HG03108 (cell line): Measurements from ENCODE around the gene SLC66A2.
"Not testable (repeated sequence)": the region's sequence is repeated elsewhere in the genome, so short reads cannot be mapped to it uniquely, and the experiment has no call there.

Experiments used
- ATAC-seq: cut with Tn5 transposase; IDR thresholded peaks from one replicate; pipeline ENCODE4 v1.9.1; 2021; ENCODE audit warnings: moderate library complexity; ENCODE audit not compliant: unreplicated experiment

Gene SLC66A2

DNA sequence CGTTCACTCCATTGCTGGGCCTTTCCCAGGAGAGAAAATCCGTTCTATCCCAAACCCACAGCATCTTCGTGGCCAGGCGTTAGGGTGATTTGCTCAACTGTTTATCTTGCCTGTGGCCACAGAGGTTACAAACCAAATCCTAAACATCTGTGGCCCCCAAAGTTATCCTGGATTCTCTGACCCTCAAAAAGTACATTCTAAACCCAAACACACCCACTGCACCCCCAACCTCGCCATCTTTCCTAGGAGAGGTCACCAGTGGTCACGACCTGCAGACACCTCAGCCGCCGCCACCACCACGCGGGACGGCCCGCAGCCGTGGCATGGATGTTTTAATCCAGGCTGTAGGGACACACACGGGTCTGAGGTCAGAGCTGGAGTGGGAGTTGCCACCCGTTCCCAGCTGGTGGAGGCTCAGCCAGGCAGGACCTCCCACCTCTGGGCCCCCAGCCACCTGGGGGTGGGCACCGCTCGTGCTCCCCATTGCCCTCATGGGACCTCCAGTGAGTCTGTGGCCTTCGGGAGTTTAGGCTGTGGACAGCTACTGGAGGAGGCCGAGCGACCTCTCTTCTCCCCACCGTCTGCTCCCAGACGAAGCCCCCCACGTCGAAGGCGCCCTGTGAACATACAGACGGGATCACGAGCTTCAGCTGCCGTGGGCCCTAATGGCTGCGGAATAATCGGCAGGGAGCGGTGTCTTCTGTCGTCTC lies 81.7 kb downstream of the SLC66A2 start:
- ATAC-seq = no peak

DNA sequence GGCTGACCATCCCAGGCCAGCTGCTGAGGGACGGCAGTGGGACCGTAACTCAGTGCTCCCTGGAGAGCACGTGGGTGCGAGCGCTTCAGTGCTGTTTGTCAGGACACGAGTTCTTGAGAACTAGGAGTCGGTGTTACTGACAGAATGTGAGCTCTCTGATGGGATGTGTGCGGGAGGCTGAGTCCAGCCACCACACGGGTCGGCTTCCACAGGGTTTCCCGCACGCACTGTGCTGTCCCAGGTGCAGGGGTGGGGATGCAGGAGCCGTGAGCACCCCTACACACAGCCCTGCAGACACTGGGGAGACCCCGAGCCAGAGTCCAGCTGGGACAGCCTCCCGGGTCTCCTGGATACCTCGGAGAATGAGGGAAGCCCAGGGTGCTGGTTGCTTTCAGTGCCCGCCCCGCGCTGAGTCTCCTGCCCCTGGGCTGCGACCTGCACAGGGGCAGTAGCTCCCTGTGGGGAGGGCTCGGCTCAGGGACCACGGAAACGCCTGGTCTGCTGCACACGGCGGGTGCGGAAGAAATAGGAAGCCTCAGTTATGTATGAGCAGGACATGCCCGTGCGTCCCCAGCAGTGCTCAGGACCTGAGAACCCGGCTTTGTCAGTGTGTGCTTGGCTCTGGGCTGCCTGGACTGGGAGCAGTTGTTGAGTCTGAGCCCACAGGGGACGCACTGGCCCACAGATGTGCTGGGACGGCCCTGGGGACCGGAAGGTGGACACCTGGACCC lies 82.5 kb downstream of the SLC66A2 start:
- ATAC-seq = no peak

DNA sequence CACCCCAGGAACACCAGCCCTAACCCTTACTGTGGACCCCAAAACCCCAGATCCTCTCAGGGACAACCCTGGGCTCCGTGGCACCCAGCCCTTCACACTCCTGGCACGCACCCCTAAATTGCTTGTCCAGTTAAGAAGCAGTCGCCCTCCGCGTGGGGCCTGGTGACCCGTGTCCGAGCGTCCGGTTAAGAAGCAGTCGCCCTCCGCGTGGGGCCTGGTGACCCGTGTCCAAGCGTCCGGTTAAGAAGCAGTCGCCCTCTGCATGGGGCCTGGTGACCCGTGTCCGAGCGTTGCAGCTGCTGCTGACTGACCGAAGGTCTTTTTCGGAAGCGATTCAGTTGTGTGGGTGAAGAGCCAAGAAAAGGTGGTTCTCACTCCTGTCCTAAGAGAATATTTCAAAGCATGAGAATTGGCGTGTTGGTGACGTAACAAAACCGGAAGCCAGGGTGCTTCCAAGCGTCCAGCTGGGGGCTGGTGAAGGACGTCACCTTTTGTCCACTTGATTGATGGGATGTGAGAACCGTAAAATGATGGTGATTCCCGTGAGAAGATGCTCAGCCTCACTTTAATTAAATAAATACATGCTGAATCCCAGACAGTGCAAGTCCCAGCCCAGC lies 83.2 kb downstream of the SLC66A2 start:
- ATAC-seq = no peak

DNA sequence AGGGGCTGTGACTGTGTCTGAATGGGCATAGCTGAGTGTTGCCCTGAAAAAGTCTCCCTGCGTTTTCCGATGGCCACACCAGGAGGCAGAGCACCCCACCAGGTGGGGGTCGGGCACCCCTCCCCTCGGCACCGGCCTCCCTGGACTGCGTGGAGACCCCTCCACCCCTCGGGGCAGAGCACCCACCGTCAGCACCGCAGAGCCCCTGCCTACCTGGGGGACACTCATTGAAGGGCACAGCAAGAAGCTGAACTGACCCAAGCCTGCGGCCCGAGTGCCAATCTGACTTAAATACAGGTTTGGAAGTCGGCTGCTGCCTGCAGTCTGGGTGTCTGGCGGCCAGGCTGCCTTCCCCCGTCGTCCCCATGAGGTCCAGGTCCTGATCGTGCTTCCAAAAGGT lies 83.8 kb downstream of the SLC66A2 start:
- ATAC-seq = no peak

DNA sequence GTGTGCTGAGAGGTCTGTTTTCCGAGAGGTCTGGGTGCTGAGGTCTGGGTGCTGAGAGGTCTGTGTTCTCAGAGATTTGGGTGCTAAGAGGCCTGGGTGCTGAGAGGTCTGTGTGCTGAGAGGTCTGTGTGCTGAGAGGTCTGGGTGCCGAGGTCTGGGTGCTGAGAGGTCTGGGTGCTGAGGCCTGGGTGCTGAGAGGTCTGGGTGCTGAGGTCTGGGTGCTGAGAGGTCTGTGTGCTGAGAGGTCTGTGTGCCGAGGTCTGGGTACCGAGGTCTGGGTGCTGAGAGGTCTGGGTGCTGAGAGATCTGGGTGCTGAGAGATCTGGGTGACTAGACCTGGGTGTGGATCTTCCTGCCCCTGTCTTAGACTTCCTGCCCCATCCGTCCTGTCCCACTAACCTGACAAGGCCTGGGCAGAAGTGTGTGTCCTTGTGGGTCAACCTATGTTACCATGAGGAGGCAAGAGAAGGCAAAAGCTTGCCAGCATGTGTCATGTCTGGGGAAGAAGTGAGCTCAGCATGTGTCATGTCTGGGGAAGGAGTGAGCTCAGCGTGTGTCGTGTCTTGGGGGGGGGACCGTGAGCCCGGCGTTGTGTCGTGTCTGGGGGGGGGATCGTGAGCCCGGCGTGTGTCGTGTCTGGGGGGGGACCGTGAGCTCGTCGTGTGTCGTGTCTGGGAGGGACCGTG lies 84.4 kb downstream of the SLC66A2 start:
- no peak for ATAC-seq

DNA sequence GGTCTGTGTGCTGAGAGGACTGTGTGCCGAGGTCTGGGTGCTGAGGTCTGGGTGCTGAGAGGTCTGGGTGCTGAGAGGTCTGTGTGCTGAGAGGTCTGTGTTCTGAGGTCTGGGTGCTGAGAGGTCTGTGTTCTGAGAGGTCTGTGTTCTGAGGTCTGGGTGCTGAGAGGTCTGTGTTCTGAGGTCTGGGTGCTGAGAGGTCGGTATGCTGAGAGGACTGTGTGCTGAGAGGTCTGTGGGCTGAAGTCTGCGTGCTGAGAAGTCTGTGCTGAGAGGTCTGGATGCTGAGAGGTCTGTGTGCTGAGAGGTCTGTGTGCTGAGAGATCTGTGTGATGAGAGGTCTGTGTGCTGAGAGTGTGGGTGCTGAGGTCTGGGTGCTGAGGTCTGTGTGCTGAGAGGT lies 85.5 kb downstream of the SLC66A2 start:
- not testable (repeated sequence) for ATAC-seq

DNA sequence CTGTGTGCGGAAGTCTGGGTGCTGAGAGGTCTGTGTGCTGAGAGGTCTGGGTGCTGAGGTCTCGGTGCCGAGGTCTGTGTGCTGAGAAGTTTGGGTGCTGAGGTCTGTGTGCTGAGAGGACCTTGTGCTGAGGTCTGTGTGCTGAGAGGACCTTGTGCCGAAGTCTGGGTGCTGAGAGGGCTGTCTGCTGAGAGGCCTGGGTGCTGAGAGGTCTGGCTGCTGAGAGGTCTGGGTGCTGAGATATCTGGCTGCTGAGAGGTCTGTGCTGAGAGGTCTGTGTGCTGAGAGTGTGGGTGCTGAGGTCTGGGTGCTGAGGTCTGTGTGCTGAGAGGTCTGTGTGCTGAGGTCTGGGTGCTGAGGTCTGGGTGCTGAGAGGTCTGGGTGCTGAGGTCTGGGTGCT lies 86.5 kb downstream of the SLC66A2 start:
- ATAC-seq = not testable (repeated sequence)

DNA sequence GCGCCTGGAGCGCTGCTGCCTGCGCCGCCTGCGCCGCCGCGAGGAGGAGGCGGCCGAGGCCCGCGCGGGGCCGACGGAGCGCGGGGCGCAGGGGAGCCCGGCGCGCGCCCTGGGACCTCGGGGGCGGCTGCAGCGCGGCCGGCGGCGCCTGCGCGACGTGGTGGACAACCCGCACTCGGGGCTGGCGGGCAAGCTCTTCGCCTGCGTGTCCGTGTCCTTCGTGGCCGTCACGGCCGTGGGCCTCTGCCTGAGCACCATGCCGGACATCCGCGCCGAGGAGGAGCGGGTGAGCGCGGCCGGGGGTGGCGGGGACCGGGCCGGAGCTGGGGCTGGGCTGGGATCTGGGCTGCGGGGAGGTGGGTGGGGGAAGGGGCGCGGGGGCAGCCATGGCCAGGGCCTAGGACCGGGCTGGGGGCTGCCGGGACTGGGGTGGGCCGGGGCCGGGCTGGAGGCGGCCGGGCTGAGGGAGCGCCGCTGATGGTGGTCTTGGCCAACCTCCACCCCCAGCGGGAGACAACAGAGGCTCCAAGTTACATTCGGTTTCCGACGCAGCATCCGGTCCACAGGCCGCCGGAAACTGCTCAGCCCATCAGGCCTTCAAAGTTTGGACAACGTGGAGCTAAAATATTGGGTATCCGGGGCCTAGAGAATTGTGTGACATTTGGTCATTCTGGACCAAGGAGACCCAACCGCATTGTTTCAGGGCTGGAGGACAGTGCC lies 87.3 kb downstream of the SLC66A2 start:
- ATAC-seq = no peak

DNA sequence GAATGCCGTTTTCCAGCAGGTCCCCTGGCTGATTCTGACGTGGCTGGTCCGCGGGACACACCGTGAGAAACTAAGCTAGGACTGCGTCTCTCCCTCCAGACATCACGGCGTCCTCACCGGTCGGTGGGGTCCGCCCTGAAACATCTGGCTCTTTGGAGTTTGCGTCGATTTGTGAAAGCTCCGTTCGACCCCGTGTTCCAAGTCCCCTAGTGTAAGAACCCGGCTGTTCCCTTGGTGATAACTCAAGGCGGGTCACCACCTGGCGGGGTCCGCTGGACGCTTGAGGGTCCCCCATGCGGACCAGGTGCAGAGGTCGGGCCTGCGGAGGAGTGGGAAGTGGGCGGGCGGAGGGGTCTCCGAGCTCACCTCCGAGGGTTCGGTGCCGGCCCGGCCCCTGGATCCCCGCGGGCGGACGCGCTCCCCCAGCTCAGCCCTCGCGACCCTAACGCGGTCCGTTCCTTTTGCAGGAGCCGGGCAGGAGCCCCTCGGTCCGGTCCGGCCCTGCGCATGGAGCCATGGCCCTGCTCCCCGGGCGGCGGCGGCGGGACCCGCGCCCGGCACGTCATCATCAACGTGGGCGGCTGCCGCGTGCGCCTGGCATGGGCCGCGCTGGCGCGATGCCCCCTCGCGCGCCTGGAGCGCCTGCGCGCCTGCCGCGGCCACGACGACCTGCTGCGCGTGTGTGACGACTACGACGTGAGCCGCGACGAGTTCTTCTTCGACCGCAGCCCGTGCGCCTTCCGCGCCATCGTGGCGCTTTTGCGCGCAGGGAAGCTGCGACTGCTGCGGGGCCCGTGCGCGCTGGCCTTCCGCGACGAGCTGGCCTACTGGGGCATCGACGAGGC lies 88.1 kb downstream of the SLC66A2 start:
- ATAC-seq = no peak

DNA sequence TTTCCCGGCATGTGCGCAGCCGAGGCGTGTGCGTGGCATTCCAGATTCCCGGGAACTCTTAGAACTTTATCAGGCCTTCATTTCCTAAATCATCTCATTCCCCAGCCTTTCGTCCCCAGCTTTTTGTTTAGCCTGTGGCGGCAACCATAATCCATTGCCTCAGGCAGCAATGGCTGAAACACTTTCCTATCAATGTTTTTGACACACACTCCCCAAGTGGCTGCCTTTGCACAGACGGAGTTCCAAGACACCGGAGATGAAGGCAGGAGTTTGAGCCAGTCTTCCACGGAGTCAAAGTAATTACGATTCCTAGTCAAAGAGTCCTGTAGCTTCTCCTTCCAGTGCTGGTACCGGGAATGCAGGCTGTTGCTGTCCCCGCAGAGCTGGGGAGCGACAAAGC lies 88.9 kb downstream of the SLC66A2 start:
- no peak for ATAC-seq

DNA sequence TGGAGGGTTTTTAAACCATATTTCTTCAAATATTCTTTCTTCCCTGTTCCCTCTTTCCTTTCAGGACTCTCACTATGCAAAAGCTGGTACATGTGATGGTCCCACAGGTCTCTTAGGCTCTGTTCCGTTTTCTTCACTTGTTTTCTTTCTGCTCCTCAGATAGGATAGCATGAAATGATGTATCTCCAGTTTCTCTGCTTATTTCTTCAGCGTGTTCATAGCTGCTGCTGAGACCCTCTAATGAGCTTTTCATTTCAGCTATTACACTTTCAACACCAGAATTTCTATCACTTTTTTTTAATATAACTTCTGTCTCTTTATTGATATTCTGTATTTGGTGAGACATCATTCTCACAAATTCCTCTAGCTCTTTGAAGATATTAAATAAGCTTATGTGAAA lies 89.8 kb downstream of the SLC66A2 start:
- no peak for ATAC-seq

DNA sequence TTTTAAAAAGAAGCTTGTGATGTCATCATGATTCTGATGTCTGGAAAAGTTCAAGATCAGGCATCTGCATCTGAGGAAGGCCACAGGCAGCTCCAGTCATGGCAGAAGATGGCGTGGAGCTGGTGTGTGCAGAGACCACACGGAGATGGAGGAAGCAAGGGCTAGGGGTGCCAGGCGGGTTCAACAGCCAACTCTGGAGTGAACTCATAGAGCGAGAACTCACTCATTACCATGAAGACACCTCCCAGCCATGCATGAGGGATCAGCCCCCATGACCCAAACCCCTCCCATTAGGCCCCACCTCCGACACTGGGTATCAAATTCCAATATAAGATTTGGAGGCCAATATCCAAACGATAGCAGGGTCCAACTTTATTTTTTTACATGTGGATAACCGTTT lies 92.1 kb downstream of the SLC66A2 start:
- ATAC-seq = no peak

DNA sequence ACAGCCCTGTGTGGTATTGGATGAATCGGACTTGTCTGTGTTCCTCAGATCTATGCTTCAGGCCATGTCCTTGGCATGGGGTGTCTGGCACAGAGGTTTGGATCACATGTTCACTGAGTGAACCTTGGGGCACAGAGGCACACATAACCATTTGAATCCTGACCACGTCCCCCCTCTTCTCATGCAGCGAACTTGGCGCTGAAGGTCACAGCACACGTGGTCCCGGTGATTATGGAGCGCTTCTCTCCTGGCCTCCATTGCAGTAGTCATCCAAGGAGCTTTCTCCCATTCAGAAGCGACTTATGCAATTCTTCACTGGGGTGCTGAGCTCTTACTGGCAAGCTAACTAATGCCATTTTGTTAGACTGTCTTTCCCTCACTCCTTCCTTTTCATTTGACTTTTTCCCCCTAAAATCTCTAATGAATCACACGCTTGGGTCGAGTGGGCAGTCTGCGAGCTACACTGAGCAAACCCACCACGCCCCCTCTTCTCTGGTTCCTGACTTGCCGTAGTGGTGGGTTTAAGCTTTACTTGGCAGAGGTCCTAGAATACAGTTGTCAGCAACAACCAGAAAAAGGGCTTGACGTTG lies 94.3 kb downstream of the SLC66A2 start:
- ATAC-seq = no peak

DNA sequence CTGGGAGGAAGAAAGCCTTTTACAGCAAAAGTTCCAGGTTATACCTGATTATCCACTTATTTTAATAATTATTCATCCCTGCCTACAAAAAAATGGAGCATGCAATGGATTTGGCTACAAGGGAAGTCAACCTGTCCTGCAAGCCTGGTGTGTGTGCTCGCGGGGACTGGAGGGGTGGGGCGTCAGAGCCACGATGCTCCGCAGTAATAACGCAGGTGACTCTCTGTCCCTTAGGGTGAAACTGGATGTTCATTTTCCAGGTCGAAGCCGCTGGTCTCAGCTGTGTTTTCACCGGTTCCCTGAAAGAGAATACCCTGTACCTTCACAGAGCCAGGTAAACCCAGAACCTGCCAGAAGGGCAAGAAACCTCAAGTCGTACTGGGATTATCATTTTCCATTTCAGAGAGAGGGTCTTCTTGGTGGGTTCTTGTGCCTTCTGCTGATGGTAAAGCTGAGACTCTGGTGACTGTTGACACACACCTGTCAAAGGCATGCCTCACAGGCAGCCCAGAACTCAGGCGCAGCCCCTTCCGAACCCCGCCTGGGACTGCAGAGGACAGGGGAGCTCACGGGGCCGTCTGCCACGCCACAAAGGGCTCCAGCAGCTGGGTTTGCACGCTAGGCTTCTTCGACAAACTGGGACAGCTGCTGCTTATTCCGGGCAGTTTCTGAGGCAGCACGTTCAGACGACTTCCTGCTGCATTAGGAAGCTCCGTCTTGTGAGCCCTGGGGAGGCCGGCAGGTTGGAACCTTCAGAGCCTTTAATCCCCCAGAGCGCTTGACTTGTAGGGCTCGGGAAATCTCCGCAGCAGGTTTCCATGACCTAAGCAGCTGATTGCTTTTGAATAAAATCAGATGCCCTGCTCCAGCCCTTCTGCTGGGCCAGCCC lies 95.1 kb downstream of the SLC66A2 start:
- no peak for ATAC-seq

DNA sequence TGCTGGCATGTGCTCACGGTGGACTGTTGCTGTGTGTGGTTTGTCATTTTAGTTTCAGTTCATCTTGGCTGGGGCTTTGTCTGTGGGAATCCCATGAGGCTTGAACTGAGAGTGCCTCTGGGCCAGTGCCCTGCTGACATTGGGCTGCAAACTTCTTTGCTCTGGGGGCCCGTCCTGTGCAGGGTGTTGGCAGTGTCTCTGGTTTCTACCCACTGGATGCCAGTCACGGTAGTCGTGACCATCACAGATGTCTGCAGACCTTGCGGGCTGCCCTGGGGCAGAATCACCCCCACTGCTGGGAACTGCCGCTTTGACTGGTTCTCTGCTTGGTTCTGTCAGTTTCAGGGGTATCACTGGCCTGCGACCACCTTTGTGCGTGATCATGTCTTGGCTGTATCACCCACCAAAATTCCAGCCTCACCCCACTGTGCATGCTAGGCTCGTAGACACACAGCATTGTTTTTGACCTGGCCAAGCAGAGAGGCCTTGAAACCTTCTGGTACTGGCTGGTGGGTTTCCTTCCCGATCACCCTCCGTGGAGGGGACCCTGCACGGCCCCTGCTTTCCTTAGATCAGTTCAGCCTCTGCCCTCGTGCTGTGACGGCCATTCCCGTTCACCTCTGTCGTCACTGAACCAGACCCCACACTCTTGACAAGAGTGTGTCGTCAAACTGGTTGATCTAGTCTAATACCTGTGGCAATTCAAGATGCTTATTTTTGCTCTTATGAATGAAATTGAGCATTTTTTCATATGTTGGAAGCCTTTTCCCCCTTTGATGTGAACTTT lies 96.1 kb downstream of the SLC66A2 start:
- peak; percentile 67 for ATAC-seq

DNA sequence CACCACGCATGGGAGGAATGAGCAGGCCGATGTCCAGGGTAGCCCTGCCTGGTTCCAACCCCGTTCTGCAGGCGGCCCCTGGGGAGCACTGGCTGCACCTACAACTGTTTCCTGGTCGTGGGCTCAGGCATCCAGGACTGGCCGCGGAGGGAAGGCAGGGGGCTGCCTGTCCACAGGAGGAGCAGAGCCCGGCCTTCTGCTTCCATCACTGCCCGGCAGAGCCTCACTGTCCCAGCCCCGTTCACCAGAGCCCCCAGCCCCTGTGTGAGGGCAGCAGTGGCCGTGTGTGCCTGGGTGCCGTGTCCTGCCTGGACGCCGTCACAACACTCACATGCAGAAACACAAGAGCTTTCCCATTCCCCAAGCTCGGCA lies 97.5 kb downstream of the SLC66A2 start:
- ATAC-seq = no peak

DNA sequence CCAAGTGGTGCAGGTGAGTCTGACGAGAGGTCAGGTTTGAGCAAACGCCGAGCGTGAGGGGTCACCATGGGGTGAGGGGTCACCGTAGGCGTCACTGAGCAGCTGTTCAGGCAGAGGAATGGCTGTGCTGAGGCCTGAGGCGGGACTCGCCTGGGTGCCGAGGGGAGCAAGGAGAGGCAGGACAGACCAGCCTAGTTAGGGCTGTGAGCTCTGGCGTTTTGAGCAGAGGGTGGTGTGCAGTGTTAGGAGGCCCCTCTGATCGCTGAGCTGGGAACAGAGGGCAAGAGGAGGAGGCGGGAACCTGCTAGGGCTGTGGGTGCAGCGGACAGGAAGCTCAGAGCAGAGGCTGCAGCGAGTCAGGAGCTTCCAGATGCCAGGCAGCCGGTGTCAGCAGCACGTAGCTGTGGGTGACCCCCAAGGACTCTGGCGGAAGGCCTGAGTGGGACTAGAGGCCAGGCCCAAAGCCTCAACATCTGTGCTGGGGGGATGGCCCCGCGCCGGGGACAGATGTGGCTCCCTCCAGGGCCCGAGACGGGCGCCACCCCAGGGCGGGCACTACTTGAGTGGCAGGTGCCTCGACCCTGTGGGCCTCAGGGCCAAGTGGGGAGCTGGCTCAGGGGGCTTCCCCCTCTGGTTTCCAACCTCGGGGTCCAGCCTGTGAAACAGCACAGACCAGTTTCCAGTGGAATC lies 98.0 kb downstream of the SLC66A2 start:
- ATAC-seq = no peak
